HG03060 (cell line): ENCODE measurements around the gene APC2.

Experiments used
- ATAC-seq: cut with Tn5 transposase; IDR thresholded peaks from one replicate; pipeline ENCODE4 v1.9.1; 2021; ENCODE audit warnings: low read depth, moderate number of reproducible peaks; ENCODE audit not compliant: unreplicated experiment

APC2 gene

DNA sequence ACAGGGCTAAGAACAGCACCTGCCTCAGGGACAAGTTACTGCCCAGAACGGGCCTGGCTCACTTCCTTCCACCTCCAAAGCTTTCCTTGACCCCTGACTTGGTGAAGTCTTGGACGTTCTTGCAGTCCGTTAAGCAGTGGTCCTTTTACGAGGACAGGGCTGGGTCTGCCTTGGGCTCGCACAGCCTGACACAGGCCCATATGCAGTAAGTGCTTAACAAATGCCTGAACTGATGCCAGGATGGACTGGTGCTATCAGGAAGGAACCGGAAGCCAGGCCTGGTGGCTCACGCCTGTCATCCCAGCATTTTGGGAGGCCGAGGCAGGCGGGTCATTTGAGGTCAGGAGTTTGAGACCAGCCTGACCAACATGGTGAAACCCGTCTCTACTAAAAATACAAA, 72.1 kb downstream of the APC2 start:
- no peak for ATAC-seq

- ATAC-seq = no peak
Measured at GRCh38 chr19:1522838-1523237, 72.9 kb downstream of the APC2 start.
